Kidney epithelial cell (primary cell): ENCODE data around the gene PCNT. TPM values are rescaled to one million over a fixed set of nuclear protein-coding genes. Genes with fewer than 3 reads are reported as not detected.

Source experiments
- DNase-seq: peaks from one replicate; pipeline ENCODE4 v3.0.0-alpha.2; 2010; ENCODE audit warnings: low read depth
- H3K27me3 ChIP-seq: 2 replicates; pipeline ENCODE4 v1.6.0; 2011; ENCODE audit warnings: low read length; ENCODE audit not compliant: control insufficient read depth, insufficient read depth
- H3K36me3 ChIP-seq: 2 replicates; pipeline ENCODE4 v1.5.1; 2011; ENCODE audit warnings: low read length; ENCODE audit not compliant: control insufficient read depth, insufficient read depth
- H3K4me3 ChIP-seq: 2 replicates; pipeline ENCODE4 v1.5.1; 2011; ENCODE audit warnings: low read depth, mild to moderate bottlenecking, control low read depth, low read length
- CTCF ChIP-seq: IDR thresholded peaks from 2 replicates; pipeline ENCODE4 v1.5.1; 2011; ENCODE audit warnings: mild to moderate bottlenecking, moderate library complexity, low read length, control low read depth, inconsistent platforms; ENCODE audit not compliant: insufficient read depth, poor library complexity, severe bottlenecking
- total RNA-seq: library from RNA; depleted of rRNA; stranded (reverse); fragments of >200 nt; gene quantifications from 2 replicates; pipeline ENCODE4 v1.2.3, GENCODE V29; 2015

Gene PCNT
- total RNA-seq, 1 donor from 2014 or later: 22.2 TPM

GRCh38 chr21:46325073-46325912, 1.3 kb downstream of the PCNT start:
- peak overlapping the region; percentile 80 for H3K4me3 ChIP-seq
- peak; percentile 63 for TF ChIP-seq CTCF
- H3K27me3 ChIP-seq: no peaks in the 10 kb centered on the region
- H3K36me3 ChIP-seq: peaks cover 2% of the 10 kb centered on the region
- no peak for DNase-seq

- H3K4me3 ChIP-seq: no peak overlapping the region
- H3K27me3 ChIP-seq: no peaks in the 10 kb centered on the region
- H3K36me3 ChIP-seq: peaks cover 2% of the 10 kb centered on the region
- DNase-seq: no peak
- TF ChIP-seq CTCF: no peak
Measured at GRCh38 chr21:46326110-46326703, 2.3 kb downstream of the PCNT start.

- H3K4me3 ChIP-seq: no peak overlapping the region
- H3K36me3 ChIP-seq: peaks cover 2% of the 10 kb centered on the region
- TF ChIP-seq CTCF: no peak
- no peak for DNase-seq
- H3K27me3 ChIP-seq: no peaks in the 10 kb centered on the region
Measured at GRCh38 chr21:46327711-46328110, 3.8 kb downstream of the PCNT start.

GRCh38 chr21:46328151-46328550, 4.2 kb downstream of the PCNT start:
- Histone ChIP-seq H3K27me3 (no peaks in the 10 kb centered on the region), H3K4me3 (no peak overlapping the region), H3K36me3 (peaks cover 2% of the 10 kb centered on the region)
- DNase-seq: no peak
- no peak for TF ChIP-seq CTCF

GRCh38 chr21:46329796-46330195, 5.8 kb downstream of the PCNT start:
- no peak for DNase-seq
- H3K27me3 ChIP-seq: no peaks in the 10 kb centered on the region
- H3K36me3 ChIP-seq: peaks cover 2% of the 10 kb centered on the region
- no peak for TF ChIP-seq CTCF
- no peak overlapping the region for H3K4me3 ChIP-seq
